ENCODE measurements around the gene HOOK2. TPM values are rescaled to one million over a fixed set of nuclear protein-coding genes. Genes with fewer than 3 reads are reported as not detected.

HOOK2 gene
- total and polyA plus RNA-seq, 2 of the 13 experiments (the other 11 are each of a cell fraction or from before 2014, with no cell fraction given), result 9.2 to 12.9 TPM

- TF ChIP-seq DZIP1 (CRISPR knock-in tag; IDR thresholded peaks at IDR 0.05) (no peak), ZNF382 (CRISPR knock-in tag; IDR thresholded peaks at IDR 0.05; ENCODE audit: borderline replicate concordance) (no peak), CREM (IDR thresholded peaks at IDR 0.05) (peak; percentile 81; the same call in 1 of the 2 replicates), CREM (CRISPR knock-in tag; IDR thresholded peaks at IDR 0.05) (no peak)
- TF ChIP-seq, protein P1, sequence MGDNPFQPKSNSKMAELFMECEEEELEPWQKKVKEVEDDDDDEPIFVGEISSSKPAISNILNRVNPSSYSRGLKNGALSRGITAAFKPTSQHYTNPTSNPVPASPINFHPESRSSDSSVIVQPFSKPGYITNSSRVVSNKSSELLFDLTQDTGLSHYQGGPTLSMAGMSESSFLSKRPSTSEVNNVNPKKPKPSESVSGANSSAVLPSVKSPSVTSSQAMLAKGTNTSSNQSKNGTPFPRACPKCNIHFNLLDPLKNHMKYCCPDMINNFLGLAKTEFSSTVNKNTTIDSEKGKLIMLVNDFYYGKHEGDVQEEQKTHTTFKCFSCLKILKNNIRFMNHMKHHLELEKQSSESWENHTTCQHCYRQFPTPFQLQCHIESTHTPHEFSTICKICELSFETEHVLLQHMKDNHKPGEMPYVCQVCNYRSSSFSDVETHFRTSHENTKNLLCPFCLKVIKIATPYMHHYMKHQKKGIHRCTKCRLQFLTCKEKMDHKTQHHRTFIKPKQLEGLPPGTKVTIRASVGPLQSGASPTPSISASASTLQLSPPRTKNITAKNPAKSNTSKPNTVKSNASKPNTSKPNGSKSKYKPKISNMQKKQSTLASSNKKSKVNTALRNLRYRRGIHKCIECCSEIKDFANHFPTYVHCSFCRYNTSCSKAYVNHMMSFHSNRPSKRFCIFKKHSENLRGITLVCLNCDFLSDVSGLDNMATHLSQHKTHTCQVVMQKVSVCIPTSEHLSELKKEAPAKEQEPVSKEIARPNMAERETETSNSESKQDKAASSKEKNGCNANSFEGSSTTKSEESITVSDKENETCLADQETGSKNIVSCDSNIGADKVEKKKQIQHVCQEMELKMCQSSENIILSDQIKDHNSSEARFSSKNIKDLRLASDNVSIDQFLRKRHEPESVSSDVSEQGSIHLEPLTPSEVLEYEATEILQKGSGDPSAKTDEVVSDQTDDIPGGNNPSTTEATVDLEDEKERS (CRISPR knock-in tag; IDR thresholded peaks at IDR 0.05), result no peak
- TF ChIP-seq, protein P2, sequence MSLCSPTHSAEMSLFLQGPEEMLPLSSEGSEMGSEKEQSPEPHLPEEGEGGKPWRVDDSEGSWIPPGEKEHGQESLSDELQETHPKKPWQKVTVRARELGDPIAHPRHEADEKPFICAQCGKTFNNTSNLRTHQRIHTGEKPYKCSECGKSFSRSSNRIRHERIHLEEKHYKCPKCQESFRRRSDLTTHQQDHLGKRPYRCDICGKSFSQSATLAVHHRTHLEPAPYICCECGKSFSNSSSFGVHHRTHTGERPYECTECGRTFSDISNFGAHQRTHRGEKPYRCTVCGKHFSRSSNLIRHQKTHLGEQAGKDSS (CRISPR knock-in tag; IDR thresholded peaks at IDR 0.05; ENCODE audit: borderline replicate concordance, low read depth), result no peak
These were observed 15.4 kb upstream of the HOOK2 start (continued) for GRCh38 chr19:12790628-12791344.

All from HepG2 (cell line).